ENCODE data around the gene DOCK11. TPM values are rescaled to one million over a fixed set of nuclear protein-coding genes. Genes with fewer than 3 reads are reported as not detected.
A peak's percentile ranks its signal among the peaks of the same experiment; 100 is the strongest.

Gene DOCK11
- total and polyA plus RNA-seq, 9 of the 15 experiments (the other 6 are each of a cell fraction or from before 2014, with no cell fraction given) = 41.8 to 77.8 (median 50.9) TPM

DNA sequence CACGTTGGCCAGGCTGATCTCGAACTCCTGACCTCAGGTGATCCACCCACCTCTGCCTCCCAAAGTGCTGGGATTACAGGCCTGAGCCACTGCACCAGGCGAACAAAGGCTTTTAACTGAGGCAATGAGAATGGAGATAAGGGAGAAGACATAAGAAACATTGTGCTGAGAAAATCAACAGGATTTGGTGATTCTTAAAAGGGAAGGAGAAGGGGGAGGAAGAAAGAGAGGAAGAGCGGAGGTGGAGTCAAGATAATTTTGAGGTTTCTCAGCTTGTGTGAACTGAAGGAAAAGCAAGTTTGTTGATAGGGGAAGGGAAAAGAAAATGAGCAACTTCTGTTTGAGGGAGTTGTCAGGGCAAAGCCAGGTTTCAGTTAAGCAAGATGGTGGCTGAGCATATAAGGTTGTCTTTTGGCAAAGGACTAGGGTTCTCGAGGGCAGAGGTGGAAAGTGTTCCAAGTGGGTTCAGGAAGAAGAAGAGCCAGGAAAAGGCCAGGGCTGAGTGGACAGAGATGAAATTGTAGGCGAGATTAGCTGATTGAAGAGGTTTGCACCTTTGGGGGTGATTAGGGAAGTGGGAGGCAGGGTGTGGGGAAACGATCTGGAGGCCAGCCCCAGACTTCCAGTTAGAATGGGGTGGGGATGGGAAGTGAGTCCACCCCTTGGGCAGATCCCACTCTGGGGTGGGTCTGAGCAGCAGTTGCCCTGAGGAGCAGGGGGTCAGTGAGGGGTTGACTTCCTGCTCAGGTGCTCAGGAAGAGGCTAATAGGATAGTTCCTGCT, 7.8 kb downstream of the DOCK11 start (continued):
- TF ChIP-seq, protein P1, sequence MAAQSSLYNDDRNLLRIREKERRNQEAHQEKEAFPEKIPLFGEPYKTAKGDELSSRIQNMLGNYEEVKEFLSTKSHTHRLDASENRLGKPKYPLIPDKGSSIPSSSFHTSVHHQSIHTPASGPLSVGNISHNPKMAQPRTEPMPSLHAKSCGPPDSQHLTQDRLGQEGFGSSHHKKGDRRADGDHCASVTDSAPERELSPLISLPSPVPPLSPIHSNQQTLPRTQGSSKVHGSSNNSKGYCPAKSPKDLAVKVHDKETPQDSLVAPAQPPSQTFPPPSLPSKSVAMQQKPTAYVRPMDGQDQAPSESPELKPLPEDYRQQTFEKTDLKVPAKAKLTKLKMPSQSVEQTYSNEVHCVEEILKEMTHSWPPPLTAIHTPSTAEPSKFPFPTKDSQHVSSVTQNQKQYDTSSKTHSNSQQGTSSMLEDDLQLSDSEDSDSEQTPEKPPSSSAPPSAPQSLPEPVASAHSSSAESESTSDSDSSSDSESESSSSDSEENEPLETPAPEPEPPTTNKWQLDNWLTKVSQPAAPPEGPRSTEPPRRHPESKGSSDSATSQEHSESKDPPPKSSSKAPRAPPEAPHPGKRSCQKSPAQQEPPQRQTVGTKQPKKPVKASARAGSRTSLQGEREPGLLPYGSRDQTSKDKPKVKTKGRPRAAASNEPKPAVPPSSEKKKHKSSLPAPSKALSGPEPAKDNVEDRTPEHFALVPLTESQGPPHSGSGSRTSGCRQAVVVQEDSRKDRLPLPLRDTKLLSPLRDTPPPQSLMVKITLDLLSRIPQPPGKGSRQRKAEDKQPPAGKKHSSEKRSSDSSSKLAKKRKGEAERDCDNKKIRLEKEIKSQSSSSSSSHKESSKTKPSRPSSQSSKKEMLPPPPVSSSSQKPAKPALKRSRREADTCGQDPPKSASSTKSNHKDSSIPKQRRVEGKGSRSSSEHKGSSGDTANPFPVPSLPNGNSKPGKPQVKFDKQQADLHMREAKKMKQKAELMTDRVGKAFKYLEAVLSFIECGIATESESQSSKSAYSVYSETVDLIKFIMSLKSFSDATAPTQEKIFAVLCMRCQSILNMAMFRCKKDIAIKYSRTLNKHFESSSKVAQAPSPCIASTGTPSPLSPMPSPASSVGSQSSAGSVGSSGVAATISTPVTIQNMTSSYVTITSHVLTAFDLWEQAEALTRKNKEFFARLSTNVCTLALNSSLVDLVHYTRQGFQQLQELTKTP (IDR thresholded peaks at IDR 0.05; ENCODE audit: low read depth in 1 of 2, partially characterized antibody in 2 of 2) = peak in 1 of 2 experiments; percentile 26
- TF ChIP-seq ZNF232 (CRISPR knock-in tag; IDR thresholded peaks at IDR 0.05) (no peak), EP400 (IDR thresholded peaks at IDR 0.05) (0 out of 2 replicates have a peak, but pooled peaks have one; percentile 23), GABPB1 (CRISPR knock-in tag; IDR thresholded peaks at IDR 0.05) (no peak), BRD9 (IDR thresholded peaks at IDR 0.05; ENCODE audit: low read depth, partially characterized antibody) (peak; percentile 27), NFXL1 (CRISPR knock-in tag; IDR thresholded peaks at IDR 0.05) (no peak), YY1 (IDR thresholded peaks at IDR 0.05; ENCODE audit: borderline replicate concordance in 1 of 3, control insufficient read depth in 1 of 3, extremely low read depth in 1 of 3, insufficient read depth in 3 of 3, insufficient read length in 1 of 3, insufficient replicate concordance in 2 of 3, low read depth in 1 of 3, low read length in 2 of 3) (no peak), ZFPM2 (CRISPR knock-in tag; IDR thresholded peaks at IDR 0.05) (no peak), COPS2 (conservative IDR thresholded peaks at IDR 0.05) (no peak), EGR1 (conservative IDR thresholded peaks at IDR 0.05) (peak; percentile 77)
- TF ChIP-seq, protein P2, sequence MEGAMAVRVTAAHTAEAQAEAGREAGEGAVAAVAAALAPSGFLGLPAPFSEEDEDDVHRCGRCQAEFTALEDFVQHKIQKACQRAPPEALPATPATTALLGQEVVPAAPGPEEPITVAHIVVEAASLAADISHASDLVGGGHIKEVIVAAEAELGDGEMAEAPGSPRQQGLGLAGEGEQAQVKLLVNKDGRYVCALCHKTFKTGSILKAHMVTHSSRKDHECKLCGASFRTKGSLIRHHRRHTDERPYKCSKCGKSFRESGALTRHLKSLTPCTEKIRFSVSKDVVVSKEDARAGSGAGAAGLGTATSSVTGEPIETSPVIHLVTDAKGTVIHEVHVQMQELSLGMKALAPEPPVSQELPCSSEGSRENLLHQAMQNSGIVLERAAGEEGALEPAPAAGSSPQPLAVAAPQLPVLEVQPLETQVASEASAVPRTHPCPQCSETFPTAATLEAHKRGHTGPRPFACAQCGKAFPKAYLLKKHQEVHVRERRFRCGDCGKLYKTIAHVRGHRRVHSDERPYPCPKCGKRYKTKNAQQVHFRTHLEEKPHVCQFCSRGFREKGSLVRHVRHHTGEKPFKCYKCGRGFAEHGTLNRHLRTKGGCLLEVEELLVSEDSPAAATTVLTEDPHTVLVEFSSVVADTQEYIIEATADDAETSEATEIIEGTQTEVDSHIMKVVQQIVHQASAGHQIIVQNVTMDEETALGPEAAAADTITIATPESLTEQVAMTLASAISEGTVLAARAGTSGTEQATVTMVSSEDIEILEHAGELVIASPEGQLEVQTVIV (CRISPR knock-in tag; IDR thresholded peaks at IDR 0.05; ENCODE audit: borderline replicate concordance) = no peak
- TF ChIP-seq, protein P3, sequence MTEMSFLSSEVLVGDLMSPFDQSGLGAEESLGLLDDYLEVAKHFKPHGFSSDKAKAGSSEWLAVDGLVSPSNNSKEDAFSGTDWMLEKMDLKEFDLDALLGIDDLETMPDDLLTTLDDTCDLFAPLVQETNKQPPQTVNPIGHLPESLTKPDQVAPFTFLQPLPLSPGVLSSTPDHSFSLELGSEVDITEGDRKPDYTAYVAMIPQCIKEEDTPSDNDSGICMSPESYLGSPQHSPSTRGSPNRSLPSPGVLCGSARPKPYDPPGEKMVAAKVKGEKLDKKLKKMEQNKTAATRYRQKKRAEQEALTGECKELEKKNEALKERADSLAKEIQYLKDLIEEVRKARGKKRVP (CRISPR knock-in tag; IDR thresholded peaks at IDR 0.05) = no peak
- TF ChIP-seq, protein P4, sequence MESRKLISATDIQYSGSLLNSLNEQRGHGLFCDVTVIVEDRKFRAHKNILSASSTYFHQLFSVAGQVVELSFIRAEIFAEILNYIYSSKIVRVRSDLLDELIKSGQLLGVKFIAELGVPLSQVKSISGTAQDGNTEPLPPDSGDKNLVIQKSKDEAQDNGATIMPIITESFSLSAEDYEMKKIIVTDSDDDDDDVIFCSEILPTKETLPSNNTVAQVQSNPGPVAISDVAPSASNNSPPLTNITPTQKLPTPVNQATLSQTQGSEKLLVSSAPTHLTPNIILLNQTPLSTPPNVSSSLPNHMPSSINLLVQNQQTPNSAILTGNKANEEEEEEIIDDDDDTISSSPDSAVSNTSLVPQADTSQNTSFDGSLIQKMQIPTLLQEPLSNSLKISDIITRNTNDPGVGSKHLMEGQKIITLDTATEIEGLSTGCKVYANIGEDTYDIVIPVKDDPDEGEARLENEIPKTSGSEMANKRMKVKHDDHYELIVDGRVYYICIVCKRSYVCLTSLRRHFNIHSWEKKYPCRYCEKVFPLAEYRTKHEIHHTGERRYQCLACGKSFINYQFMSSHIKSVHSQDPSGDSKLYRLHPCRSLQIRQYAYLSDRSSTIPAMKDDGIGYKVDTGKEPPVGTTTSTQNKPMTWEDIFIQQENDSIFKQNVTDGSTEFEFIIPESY (CRISPR knock-in tag; IDR thresholded peaks at IDR 0.05) = no peak
- TF ChIP-seq, protein P5, sequence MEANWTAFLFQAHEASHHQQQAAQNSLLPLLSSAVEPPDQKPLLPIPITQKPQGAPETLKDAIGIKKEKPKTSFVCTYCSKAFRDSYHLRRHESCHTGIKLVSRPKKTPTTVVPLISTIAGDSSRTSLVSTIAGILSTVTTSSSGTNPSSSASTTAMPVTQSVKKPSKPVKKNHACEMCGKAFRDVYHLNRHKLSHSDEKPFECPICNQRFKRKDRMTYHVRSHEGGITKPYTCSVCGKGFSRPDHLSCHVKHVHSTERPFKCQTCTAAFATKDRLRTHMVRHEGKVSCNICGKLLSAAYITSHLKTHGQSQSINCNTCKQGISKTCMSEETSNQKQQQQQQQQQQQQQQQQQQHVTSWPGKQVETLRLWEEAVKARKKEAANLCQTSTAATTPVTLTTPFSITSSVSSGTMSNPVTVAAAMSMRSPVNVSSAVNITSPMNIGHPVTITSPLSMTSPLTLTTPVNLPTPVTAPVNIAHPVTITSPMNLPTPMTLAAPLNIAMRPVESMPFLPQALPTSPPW (CRISPR knock-in tag; IDR thresholded peaks at IDR 0.05) = peak; percentile 34
